NCI-H524 treated with DMSO at 0.1 percent for 48 hours (cell line): ENCODE results near the gene TSHZ2.
"Not testable (repeated sequence)": the region's sequence is repeated elsewhere in the genome, so short reads cannot be mapped to it uniquely, and the experiment has no call there.

ENCODE experiments used
- DNase-seq: peaks from one replicate; lab custom pipeline; 2025; lab: John Stamatoyannopoulos, UW

The TSHZ2 gene

GRCh38 chr20:53320701-53321100, 348.5 kb downstream of the TSHZ2 start:
- DNase-seq = no peak

GRCh38 chr20:53321596-53321995, 349.4 kb downstream of the TSHZ2 start:
- DNase-seq = no peak

GRCh38 chr20:53322651-53323050, 350.5 kb downstream of the TSHZ2 start:
- no peak for DNase-seq

GRCh38 chr20:53323460-53323859, 351.3 kb downstream of the TSHZ2 start:
- not testable (repeated sequence) for DNase-seq

- no peak for DNase-seq
Observed at GRCh38 chr20:53324816-53325215, 352.7 kb downstream of the TSHZ2 start.

- DNase-seq = no peak
Observed at GRCh38 chr20:53328961-53329360, 356.8 kb downstream of the TSHZ2 start.

GRCh38 chr20:53329781-53330180, 357.6 kb downstream of the TSHZ2 start:
- DNase-seq = no peak

- DNase-seq = no peak
Observed at GRCh38 chr20:53330601-53331140, 358.5 kb downstream of the TSHZ2 start.

GRCh38 chr20:53331151-53331973, 359.2 kb downstream of the TSHZ2 start:
- DNase-seq = no peak

GRCh38 chr20:53332022-53332837, 360.1 kb downstream of the TSHZ2 start:
- no peak for DNase-seq

GRCh38 chr20:53334861-53335260, 362.7 kb downstream of the TSHZ2 start:
- DNase-seq = no peak

GRCh38 chr20:53335555-53335954, 363.4 kb downstream of the TSHZ2 start:
- no peak for DNase-seq

GRCh38 chr20:53336892-53337291, 364.7 kb downstream of the TSHZ2 start:
- no peak for DNase-seq

GRCh38 chr20:53337390-53338101, 365.4 kb downstream of the TSHZ2 start:
- DNase-seq = no peak

GRCh38 chr20:53338716-53339115, 366.6 kb downstream of the TSHZ2 start:
- no peak for DNase-seq

- DNase-seq = no peak
Observed at GRCh38 chr20:53342429-53342828, 370.3 kb downstream of the TSHZ2 start.

- DNase-seq = no peak
Observed at GRCh38 chr20:53343448-53343847, 371.3 kb downstream of the TSHZ2 start.

- no peak for DNase-seq
Observed at GRCh38 chr20:53344891-53345290, 372.7 kb downstream of the TSHZ2 start.

- DNase-seq = no peak
Observed at GRCh38 chr20:53345536-53346334, 373.6 kb downstream of the TSHZ2 start.

GRCh38 chr20:53346335-53346648, 374.1 kb downstream of the TSHZ2 start:
- no peak for DNase-seq

- no peak for DNase-seq
Observed at GRCh38 chr20:53349730-53350129, 377.6 kb downstream of the TSHZ2 start.
